CD4-positive, alpha-beta T cell (primary cell): Measurements from ENCODE around the gene GSK3B. TPM values are rescaled to one million over a fixed set of nuclear protein-coding genes. Genes with fewer than 3 reads are reported as not detected.

Source experiments
- ATAC-seq: fragments of 200-7000 bp; cut with Tn5 transposase; one replicate; pipeline ENCODE4 v1.10.0; 2022; ENCODE audit warnings: mild to moderate bottlenecking; ENCODE audit not compliant: poor library complexity
- CTCF ChIA-PET: fragments of 350-600 bp; sonication (Branson Sonifier 250); formaldehyde crosslinking; loops from one replicate; lab custom pipeline; 2021; ENCODE audit warnings: antibody characterized with exemption, inconsistent platforms; lab: Charles Lee
- POLR2A ChIA-PET: fragments of 350-600 bp; sonication (Branson Sonifier 250); formaldehyde crosslinking; loops from one replicate; lab custom pipeline; 2021; ENCODE audit warnings: antibody characterized with exemption, inconsistent platforms; lab: Charles Lee
- DNase-seq, 14 experiments: peaks; one replicate each; pipeline ENCODE4 v3.0.0-alpha.2; 2013 to 2020; ENCODE audit warnings: mixed read lengths in 2 of 14
- H3K27ac ChIP-seq, 2 donors: one replicate each; pipeline versions ENCODE4 v1.5.1 to v1.7.0; 2013; ENCODE audit warnings: low read length in 2 of 2, low read depth in 1 of 2, mild to moderate bottlenecking in 1 of 2
- H3K27me3 ChIP-seq, 2 experiments: 1 replicate in 1 of 2; 2 replicates in 1 of 2; pipeline versions ENCODE4 v1.6.1 to v1.7.0; 2013; ENCODE audit warnings: low read length in 2 of 2, control low read depth in 1 of 2, mild to moderate bottlenecking in 1 of 2, moderate library complexity in 1 of 2; ENCODE audit not compliant: insufficient read depth in 2 of 2, control insufficient read depth in 1 of 2
- H3K36me3 ChIP-seq: one replicate; pipeline ENCODE4 v1.6.1; 2013; ENCODE audit warnings: low read length, control low read depth; ENCODE audit not compliant: insufficient read depth
- H3K4me1 ChIP-seq: one replicate; pipeline ENCODE4 v1.6.1; 2013; ENCODE audit warnings: low read length, control low read depth; ENCODE audit not compliant: insufficient read depth
- H3K4me3 ChIP-seq: one replicate; pipeline ENCODE4 v1.5.1; 2013; ENCODE audit warnings: mild to moderate bottlenecking, low read length, moderate library complexity
- H3K9me3 ChIP-seq, 2 experiments: 1 replicate in 1 of 2; 2 replicates in 1 of 2; pipeline versions ENCODE4 v1.6.1 to v1.7.0; 2013; ENCODE audit warnings: low read length in 2 of 2, mild to moderate bottlenecking in 2 of 2, control low read depth in 1 of 2, moderate library complexity in 1 of 2; ENCODE audit not compliant: control insufficient read depth in 1 of 2, insufficient read depth in 1 of 2
- H3K27ac Mint-ChIP-seq: one replicate; pipeline ENCODE4 v1.8.0; 2020; ENCODE audit warnings: mixed read lengths
- H3K27me3 Mint-ChIP-seq: one replicate; pipeline ENCODE4 v1.8.0; 2021; ENCODE audit warnings: mixed read lengths
- H3K36me3 Mint-ChIP-seq: one replicate; pipeline ENCODE4 v1.8.0; 2021; ENCODE audit warnings: low read depth, mixed read lengths
- H3K4me1 Mint-ChIP-seq: one replicate; pipeline ENCODE4 v1.8.0; 2021; ENCODE audit warnings: low read depth, mixed read lengths
- H3K4me3 Mint-ChIP-seq: one replicate; pipeline ENCODE4 v1.8.0; 2020; ENCODE audit warnings: mild to moderate bottlenecking, mixed read lengths
- H3K9me3 Mint-ChIP-seq: one replicate; pipeline ENCODE4 v1.8.0; 2020; ENCODE audit warnings: mixed read lengths
- CTCF ChIP-seq: fragments of 200-600 bp; IDR thresholded peaks from one replicate; pipeline ENCODE4 v1.8.0; 2022; ENCODE audit warnings: antibody characterized with exemption, mild to moderate bottlenecking
- intact Hi-C, 2 experiments: fragments of 100-400 bp; cut with DNase I in 1 of 2; cut with micrococcal nuclease in 1 of 2; formaldehyde crosslinking; loops; one replicate each; pipeline versions ENCODE4 v1.15.1 to v1.9.0; 2023 to 2025; cut with DNase I, micrococcal nuclease
- total RNA-seq, 174 experiments: library from RNA in 2 of 174; stranded (reverse) in 2 of 174; gene quantifications; one replicate each; pipeline ENCODE4 v1.2.3 and lab custom pipeline; 2021 to 2026

GSK3B gene
- total RNA-seq, 2 experiments from 2014 or later = 27.9 to 29.1 TPM

DNA sequence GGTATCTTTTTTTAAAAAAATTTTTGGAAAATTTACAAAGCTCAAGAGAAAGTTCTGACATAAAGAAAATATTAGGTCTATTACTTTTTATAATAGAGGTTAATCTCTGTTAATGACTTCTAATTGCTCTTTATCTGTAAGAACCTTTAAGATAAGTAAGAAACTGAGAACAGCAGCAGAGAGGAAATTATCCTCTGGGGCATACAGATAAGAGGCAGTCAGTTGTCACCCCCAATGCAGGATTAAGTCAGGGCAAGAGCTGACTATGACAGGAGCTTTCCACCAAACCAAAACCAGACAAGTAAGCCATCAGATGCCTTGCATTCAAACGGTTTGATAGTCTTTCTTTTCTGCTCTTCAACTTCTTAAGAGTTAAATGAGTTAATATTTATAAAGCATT lies 149.0 kb downstream of the GSK3B start:
- no peaks in the 10 kb centered on the region for H3K9me3 Mint-ChIP-seq
- no peak overlapping the region for H3K27ac ChIP-seq
- H3K4me1 ChIP-seq = peaks cover 2% of the 10 kb centered on the region
- H3K27me3 Mint-ChIP-seq = no peaks in the 10 kb centered on the region
- ChIA-PET POLR2A (no interaction called here), CTCF (no interaction called here)
- no peak for TF ChIP-seq CTCF
- no peak overlapping the region for H3K4me3 ChIP-seq
- intact Hi-C loops = no loop called here
- H3K4me1 Mint-ChIP-seq = peaks cover 47% of the 10 kb centered on the region
- H3K36me3 ChIP-seq = no peaks in the 10 kb centered on the region
- H3K9me3 ChIP-seq = no peaks in the 10 kb centered on the region
- no peak for ATAC-seq
- peaks cover 28% of the 10 kb centered on the region for H3K36me3 Mint-ChIP-seq
- no peak for DNase-seq
- H3K27ac Mint-ChIP-seq = no peak overlapping the region
- H3K4me3 Mint-ChIP-seq = no peak overlapping the region
- no peaks in the 10 kb centered on the region for H3K27me3 ChIP-seq

- CTCF ChIA-PET = no interaction called here
- no peak for TF ChIP-seq CTCF
- H3K36me3 Mint-ChIP-seq = peaks cover 25% of the 10 kb centered on the region
- peaks cover 2% of the 10 kb centered on the region for H3K4me1 ChIP-seq
- no peaks in the 10 kb centered on the region for H3K27me3 ChIP-seq
- H3K9me3 ChIP-seq = no peaks in the 10 kb centered on the region
- H3K9me3 Mint-ChIP-seq = no peaks in the 10 kb centered on the region
- intact Hi-C loops = no loop called here
- H3K27ac ChIP-seq = no peak overlapping the region
- H3K4me1 Mint-ChIP-seq = peaks cover 44% of the 10 kb centered on the region
- POLR2A ChIA-PET = no interaction called here
- no peak for ATAC-seq
- H3K36me3 ChIP-seq = no peaks in the 10 kb centered on the region
- H3K27me3 Mint-ChIP-seq = no peaks in the 10 kb centered on the region
- H3K27ac Mint-ChIP-seq = peak overlapping the region; percentile 3
- no peak for DNase-seq
- no peak overlapping the region for H3K4me3 Mint-ChIP-seq
- no peak overlapping the region for H3K4me3 ChIP-seq
These were observed 150.2 kb downstream of the GSK3B start for GRCh38 chr3:119944091-119944490.

DNA sequence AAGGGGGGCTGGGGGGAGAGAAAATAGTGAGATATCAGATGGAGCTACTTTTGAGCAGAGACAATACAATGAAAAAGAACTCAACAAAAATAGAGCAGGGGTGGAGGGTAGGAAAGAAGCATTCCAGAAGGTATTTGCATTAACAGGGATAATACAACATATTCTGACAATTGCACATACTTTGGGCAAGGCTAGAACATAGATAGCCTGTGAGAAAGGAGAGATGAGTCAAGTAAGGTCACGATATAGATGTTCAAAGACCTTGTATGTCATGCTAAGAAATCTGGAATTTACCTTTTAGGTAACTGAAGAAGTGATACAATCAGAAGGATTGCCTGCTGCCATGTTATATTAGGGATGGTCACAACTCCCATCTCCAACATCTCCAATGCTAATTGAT lies 155.2 kb downstream of the GSK3B start:
- Mint-ChIP-seq H3K4me1 (peaks cover 61% of the 10 kb centered on the region), H3K27me3 (no peaks in the 10 kb centered on the region), H3K27ac (no peak overlapping the region), H3K9me3 (peaks cover 4% of the 10 kb centered on the region), H3K36me3 (peaks cover 47% of the 10 kb centered on the region), H3K4me3 (peak overlapping the region; percentile 31)
- H3K4me3 ChIP-seq = no peak overlapping the region
- TF ChIP-seq CTCF = no peak
- ATAC-seq (no peak), DNase-seq (no peak)
- POLR2A ChIA-PET = no interaction called here
- H3K9me3 ChIP-seq = no peaks in the 10 kb centered on the region
- peaks cover 4% of the 10 kb centered on the region for H3K4me1 ChIP-seq
- H3K27ac ChIP-seq = no peak overlapping the region
- CTCF ChIA-PET = interaction anchor here (0.9 kb wide), 1 partner anchor 13 kb away, joined by 4 read pairs; no protein-coding TSS in a partner anchor
- H3K36me3 ChIP-seq = no peaks in the 10 kb centered on the region
- intact Hi-C loops = no loop called here
- H3K27me3 ChIP-seq = no peaks in the 10 kb centered on the region
